ENCODE data around the gene PGBD1. TPM values are rescaled to one million over a fixed set of nuclear protein-coding genes. Genes with fewer than 3 reads are reported as not detected.

The PGBD1 gene
- total and polyA plus RNA-seq, 2 experiments from 2014 or later: 3.1 to 6.2 TPM

DNA sequence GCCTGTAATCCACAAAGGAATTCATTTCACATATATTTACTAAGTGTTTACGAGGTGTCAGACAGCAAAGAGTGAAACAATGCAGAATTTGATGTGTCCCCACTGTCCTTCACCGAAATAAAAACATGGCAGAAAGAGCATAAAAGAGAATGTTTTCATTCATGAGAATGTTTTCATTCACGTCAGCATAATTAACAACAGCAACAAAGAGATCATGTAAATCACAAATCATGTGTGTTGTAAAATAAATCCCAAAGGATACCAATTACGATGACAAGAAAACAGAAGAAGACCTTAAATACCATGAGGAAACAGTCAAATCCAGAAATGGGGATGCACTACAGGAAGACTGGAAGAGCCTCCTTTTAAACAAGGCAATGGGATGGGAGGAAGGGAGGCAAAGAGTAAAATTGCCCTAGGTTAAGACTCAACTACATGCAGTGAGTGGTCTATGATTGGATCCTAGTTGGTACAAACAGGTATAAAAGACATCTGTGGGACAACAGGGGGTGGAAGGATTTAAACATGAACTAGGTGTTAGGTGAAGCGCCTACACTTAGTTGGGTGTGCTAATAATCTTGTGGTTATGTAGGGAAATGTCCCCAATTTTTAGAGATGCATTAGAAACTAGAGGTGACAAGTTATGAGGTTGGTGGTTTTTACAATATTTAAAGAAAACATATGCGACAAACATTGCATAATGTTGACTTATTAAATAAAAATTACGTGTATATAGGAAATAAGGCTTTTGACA lies 53.1 kb downstream of the PGBD1 start:
- Histone ChIP-seq H3K27ac (peak overlapping the region; percentile 90), H2AFZ (peak overlapping the region; percentile 31), H3K36me3 (replicated peaks; ENCODE audit: insufficient read depth, low read depth) (no peaks in the 10 kb centered on the region), H3K79me2 (peaks cover 13% of the 10 kb centered on the region), H3K4me3 (no peak overlapping the region), H3K27me3 (no peaks in the 10 kb centered on the region), H3K4me2 (peak overlapping the region; percentile 70), H3K4me1 (ENCODE audit: insufficient read depth) (peaks cover 7% of the 10 kb centered on the region), H4K20me1 (ENCODE audit: insufficient read depth, poor library complexity, severe bottlenecking) (no peaks in the 10 kb centered on the region), H3K9me3 (ENCODE audit: low read depth) (no peaks in the 10 kb centered on the region), H3K9me2 (replicated peaks; ENCODE audit: insufficient read depth) (no peaks in the 10 kb centered on the region)
- TF ChIP-seq EZH2phosphoT487 (IDR thresholded peaks at IDR 0.05; ENCODE audit: low read depth, severe bottlenecking, unreplicated experiment) (peak; percentile 3), EZH2 (IDR thresholded peaks at IDR 0.05; ENCODE audit: borderline replicate concordance) (no peak), CTCF (IDR thresholded peaks at IDR 0.05; ENCODE audit: poor library complexity) (no peak)
- WGBS (ENCODE audit: low lambda C conversion rate, missing lambda C conversion rate): 83% methylated on average over 7 of the region's 7 CpGs
- DNase-seq (ENCODE audit: low spot score): no peak

DNA sequence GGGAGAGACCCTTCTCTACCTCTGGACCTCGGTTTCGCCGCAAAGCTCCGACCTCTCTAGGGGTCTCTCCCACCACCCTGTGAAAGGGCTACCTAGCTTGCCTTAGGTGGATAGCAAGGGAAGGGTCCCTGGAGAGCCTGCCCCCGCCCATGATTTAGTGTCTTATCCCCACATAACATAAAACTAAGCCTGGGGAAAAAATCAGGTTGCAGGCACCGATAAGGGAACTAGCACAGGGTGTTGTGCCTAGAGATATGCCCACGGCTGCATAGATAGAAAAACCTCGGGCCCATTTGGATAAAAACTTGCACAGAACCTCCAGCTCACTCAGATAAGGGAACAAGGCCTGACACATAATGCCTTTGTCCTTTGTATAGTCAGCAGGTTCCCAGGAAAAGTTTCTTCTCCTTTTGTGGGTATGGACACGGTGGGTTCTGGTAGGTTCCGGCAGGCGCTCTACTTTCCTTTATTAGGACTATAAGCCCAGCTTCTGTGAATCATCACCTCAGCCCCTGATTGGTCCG lies 53.7 kb downstream of the PGBD1 start:
- 40% methylated on average over 12 of the region's 12 CpGs for WGBS (ENCODE audit: low lambda C conversion rate, missing lambda C conversion rate)
- no peak for TF ChIP-seq EZH2 (IDR thresholded peaks at IDR 0.05; ENCODE audit: borderline replicate concordance)
- no peak for TF ChIP-seq CTCF (IDR thresholded peaks at IDR 0.05; ENCODE audit: poor library complexity)
- TF ChIP-seq EZH2phosphoT487 (IDR thresholded peaks at IDR 0.05; ENCODE audit: low read depth, severe bottlenecking, unreplicated experiment): no peak

DNA sequence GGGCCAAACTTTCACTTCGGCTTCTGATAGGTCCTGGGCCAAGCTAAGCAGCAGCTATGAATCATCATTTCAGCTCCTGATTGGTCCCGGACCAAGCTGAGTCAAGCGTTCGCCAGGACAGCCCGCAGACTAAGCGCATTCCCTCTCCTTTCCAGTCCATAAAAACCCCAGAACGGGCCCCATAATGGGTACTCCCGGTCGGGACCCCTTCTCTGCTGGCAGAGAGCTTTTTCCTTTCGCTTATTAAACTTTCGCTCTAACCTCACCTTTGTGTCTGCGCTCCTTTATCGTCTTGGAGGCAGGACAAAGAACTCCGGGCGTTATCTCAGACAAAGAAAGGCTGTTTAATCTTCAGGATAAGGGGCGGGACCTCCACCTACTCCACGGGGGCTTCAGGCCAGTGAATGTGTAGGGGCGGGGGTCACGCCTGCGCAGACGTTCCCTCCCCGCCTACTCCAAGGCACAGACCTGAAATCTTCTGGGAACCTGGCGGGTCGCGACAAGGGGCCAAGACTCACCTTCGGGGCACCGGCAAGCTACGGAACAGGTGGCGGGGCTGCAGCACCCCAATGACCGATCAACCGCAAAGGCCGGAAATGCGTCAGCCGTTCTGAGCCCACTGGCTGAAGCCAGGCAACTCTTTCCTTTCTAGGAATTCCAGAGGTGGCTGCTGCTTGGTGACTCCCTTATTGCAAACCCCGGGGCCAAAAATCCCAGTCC lies 54.4 kb downstream of the PGBD1 start, which contains the start of gene ZSCAN31:
TSS of gene ZSCAN31 (minus strand) at position 585 of the 720 bp plus-strand sequence. CDS start 6,465 bp downstream, outside the sequence.
- Histone ChIP-seq H4K20me1 (ENCODE audit: insufficient read depth, poor library complexity, severe bottlenecking) (no peaks in the 10 kb centered on the region), H3K4me1 (ENCODE audit: insufficient read depth) (peaks cover 7% of the 10 kb centered on the region), H3K4me2 (peak within 1 kb of the TSS; percentile 74), H3K9me2 (replicated peaks; ENCODE audit: insufficient read depth) (no peaks in the 10 kb centered on the region), H3K27ac (peak within 1 kb of the TSS; percentile 94), H3K36me3 (replicated peaks; ENCODE audit: insufficient read depth, low read depth) (no peaks in the 10 kb centered on the region), H3K9me3 (ENCODE audit: low read depth) (no peaks in the 10 kb centered on the region), H2AFZ (peak within 1 kb of the TSS; percentile 31), H3K27me3 (no peaks in the 10 kb centered on the region), H3K79me2 (peaks cover 13% of the 10 kb centered on the region), H3K4me3 (peak within 1 kb of the TSS; percentile 56)
- WGBS (ENCODE audit: low lambda C conversion rate, missing lambda C conversion rate): 1% methylated on average over 35 of the region's 35 CpGs
- peak; percentile 97 for DNase-seq (ENCODE audit: low spot score)
- TF ChIP-seq CTCF (IDR thresholded peaks at IDR 0.05; ENCODE audit: poor library complexity) (no peak), EZH2phosphoT487 (IDR thresholded peaks at IDR 0.05; ENCODE audit: low read depth, severe bottlenecking, unreplicated experiment) (no peak), EZH2 (IDR thresholded peaks at IDR 0.05; ENCODE audit: borderline replicate concordance) (no peak)

More for the DNA sequence above, 53.7 kb downstream of the PGBD1 start:
- Histone ChIP-seq H3K4me3 (peak overlapping the region; percentile 10), H3K27me3 (no peaks in the 10 kb centered on the region), H3K9me3 (ENCODE audit: low read depth) (no peaks in the 10 kb centered on the region), H2AFZ (peak overlapping the region; percentile 31), H3K79me2 (peaks cover 13% of the 10 kb centered on the region), H3K9me2 (replicated peaks; ENCODE audit: insufficient read depth) (no peaks in the 10 kb centered on the region), H3K36me3 (replicated peaks; ENCODE audit: insufficient read depth, low read depth) (no peaks in the 10 kb centered on the region), H4K20me1 (ENCODE audit: insufficient read depth, poor library complexity, severe bottlenecking) (no peaks in the 10 kb centered on the region), H3K27ac (peak overlapping the region; percentile 90), H3K4me2 (peak overlapping the region; percentile 70), H3K4me1 (ENCODE audit: insufficient read depth) (peaks cover 7% of the 10 kb centered on the region)
- no peak for DNase-seq (ENCODE audit: low spot score)

Data from hepatocyte (in vitro differentiated cells).